Endodermal cell (in vitro differentiated cells): ENCODE data around the gene HOXA9. TPM values are rescaled to one million over a fixed set of nuclear protein-coding genes. Genes with fewer than 3 reads are reported as not detected.

Experiments used
- DNase-seq: peaks from one replicate; pipeline ENCODE4 v3.0.0-alpha.2; 2017
- H3K27ac ChIP-seq: 2 replicates; pipeline ENCODE4 v1.5.1; 2013; ENCODE audit warnings: mild to moderate bottlenecking, low read depth, low read length, moderate library complexity
- H3K27me3 ChIP-seq: 2 replicates; pipeline ENCODE4 v1.6.1; 2013; ENCODE audit warnings: mild to moderate bottlenecking, low read length, moderate library complexity; ENCODE audit not compliant: insufficient read depth, control insufficient read depth, poor library complexity, severe bottlenecking
- H3K36me3 ChIP-seq: 2 replicates; pipeline ENCODE4 v1.7.0; 2013; ENCODE audit warnings: mild to moderate bottlenecking, low read length, moderate library complexity; ENCODE audit not compliant: control insufficient read depth, insufficient read depth
- H3K4me1 ChIP-seq: one replicate; pipeline ENCODE4 v1.7.0; 2013; ENCODE audit warnings: low read length; ENCODE audit not compliant: control insufficient read depth, insufficient read depth
- H3K4me3 ChIP-seq: 2 replicates; pipeline ENCODE4 v1.5.1; 2013; ENCODE audit warnings: mild to moderate bottlenecking, low read length, moderate library complexity
- H3K9ac ChIP-seq: 2 replicates; pipeline ENCODE4 v1.6.1; 2013; ENCODE audit warnings: mild to moderate bottlenecking, low read length, moderate library complexity; ENCODE audit not compliant: poor library complexity, severe bottlenecking; ENCODE audit errors: extremely low read depth
- H3K9me3 ChIP-seq: 2 replicates; pipeline ENCODE4 v1.6.1; 2013; ENCODE audit warnings: mild to moderate bottlenecking, low read length, moderate library complexity; ENCODE audit not compliant: control insufficient read depth
- H3K27ac Mint-ChIP-seq: 2 replicates; pipeline ENCODE4 v1.8.0; 2020; ENCODE audit warnings: mixed read lengths
- H3K27me3 Mint-ChIP-seq: 2 replicates; pipeline ENCODE4 v1.8.0; 2021; ENCODE audit warnings: mild to moderate bottlenecking, mixed read lengths; ENCODE audit not compliant: insufficient read depth
- H3K36me3 Mint-ChIP-seq: 2 replicates; pipeline ENCODE4 v1.8.0; 2020; ENCODE audit warnings: low read depth, mixed read lengths
- H3K4me1 Mint-ChIP-seq: 2 replicates; pipeline ENCODE4 v1.8.0; 2020; ENCODE audit warnings: mixed read lengths
- H3K4me3 Mint-ChIP-seq: 2 replicates; pipeline ENCODE4 v1.8.0; 2020; ENCODE audit warnings: mild to moderate bottlenecking, moderate library complexity, mixed read lengths
- H3K9me3 Mint-ChIP-seq: 2 replicates; pipeline ENCODE4 v1.8.0; 2020; ENCODE audit warnings: mild to moderate bottlenecking, mixed read lengths
- WGBS, 2 experiments: methylation state at CpG; one replicate each; pipeline versions ENCODE4 v1.1.5 to v1.1.7; 2013; ENCODE audit warnings: missing lambda C conversion rate in 2 of 2, mixed read lengths in 1 of 2; ENCODE audit not compliant: insufficient coverage in 1 of 2, insufficient read length in 1 of 2; 5-methylcytosine and 5-hydroxymethylcytosine counted together
- total RNA-seq, 2 donors: library from RNA; stranded (reverse); fragmentation: NEBNext Ultra II Directional in 1 of 2; extraction: Animal tissue kit (Norgen Biotek cat#: 25700) in 1 of 2; gene quantifications; 2 replicates in 1 of 2; 3 replicates in 1 of 2; pipeline ENCODE4 v1.2.1, GENCODE V29; 2021
- TF ChIP-seq, protein P1 (sequence below): fragments of 200-600 bp; sonication (generic); conservative IDR thresholded peaks from 2 replicates; pipeline ENCODE4 v1.5.0; 2021; ENCODE audit warnings: antibody characterized with exemption, mild to moderate bottlenecking

The HOXA9 gene
- total RNA-seq, 2 donors from 2014 or later, result not detected

DNA sequence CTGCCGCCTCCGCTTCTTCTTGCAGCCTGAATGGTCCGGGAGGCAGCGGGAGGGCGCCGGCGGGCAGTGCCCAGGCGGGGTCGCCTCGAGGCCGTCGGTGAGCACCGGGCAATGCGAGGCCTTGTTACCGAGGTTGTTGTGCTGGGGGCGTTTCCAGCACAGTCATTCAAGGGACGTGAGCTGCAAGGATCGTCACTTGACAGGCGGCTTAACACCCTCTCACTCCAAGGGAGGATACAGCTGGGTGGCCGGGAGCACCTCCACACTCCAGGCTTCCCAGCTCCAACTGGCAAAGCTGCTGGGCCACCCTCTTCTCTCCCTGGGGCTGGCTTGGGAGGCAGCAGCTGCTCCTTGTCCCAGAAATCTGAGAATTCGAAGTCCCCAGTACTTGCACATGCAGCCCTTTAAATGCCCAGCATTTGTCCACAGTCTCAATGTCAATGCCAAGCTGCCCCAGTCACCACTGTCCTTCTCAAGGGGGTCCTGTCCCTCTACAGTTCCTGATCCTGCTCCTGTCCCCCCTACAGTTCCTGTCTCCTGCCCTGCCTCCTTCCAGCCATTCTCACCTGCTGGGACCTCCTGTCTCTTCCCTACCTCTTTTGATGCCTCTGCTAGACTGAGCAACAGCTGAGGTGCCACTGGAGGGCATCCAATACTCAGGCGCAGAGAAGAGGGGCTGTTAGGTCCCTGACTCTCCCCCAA is 24.1 kb upstream of the HOXA9 start:
- TF ChIP-seq, protein P1, sequence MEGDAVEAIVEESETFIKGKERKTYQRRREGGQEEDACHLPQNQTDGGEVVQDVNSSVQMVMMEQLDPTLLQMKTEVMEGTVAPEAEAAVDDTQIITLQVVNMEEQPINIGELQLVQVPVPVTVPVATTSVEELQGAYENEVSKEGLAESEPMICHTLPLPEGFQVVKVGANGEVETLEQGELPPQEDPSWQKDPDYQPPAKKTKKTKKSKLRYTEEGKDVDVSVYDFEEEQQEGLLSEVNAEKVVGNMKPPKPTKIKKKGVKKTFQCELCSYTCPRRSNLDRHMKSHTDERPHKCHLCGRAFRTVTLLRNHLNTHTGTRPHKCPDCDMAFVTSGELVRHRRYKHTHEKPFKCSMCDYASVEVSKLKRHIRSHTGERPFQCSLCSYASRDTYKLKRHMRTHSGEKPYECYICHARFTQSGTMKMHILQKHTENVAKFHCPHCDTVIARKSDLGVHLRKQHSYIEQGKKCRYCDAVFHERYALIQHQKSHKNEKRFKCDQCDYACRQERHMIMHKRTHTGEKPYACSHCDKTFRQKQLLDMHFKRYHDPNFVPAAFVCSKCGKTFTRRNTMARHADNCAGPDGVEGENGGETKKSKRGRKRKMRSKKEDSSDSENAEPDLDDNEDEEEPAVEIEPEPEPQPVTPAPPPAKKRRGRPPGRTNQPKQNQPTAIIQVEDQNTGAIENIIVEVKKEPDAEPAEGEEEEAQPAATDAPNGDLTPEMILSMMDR, result no peak
- WGBS, 2 experiments, result 9 to 12% methylated on average over 13 to 22 of the region's 22 CpGs
- H3K36me3 Mint-ChIP-seq, result no peaks in the 10 kb centered on the region
- H3K27ac Mint-ChIP-seq, result no peak overlapping the region
- Histone ChIP-seq H3K36me3 (no peaks in the 10 kb centered on the region), H3K4me1 (peaks cover 6% of the 10 kb centered on the region), H3K27me3 (peaks cover 100% of the 10 kb centered on the region), H3K9me3 (no peaks in the 10 kb centered on the region), H3K4me3 (peak overlapping the region; percentile 66), H3K27ac (no peak overlapping the region), H3K9ac (no peak overlapping the region)
- peaks cover 99% of the 10 kb centered on the region for H3K27me3 Mint-ChIP-seq
- H3K4me1 Mint-ChIP-seq, result peaks cover 17% of the 10 kb centered on the region
- no peaks in the 10 kb centered on the region for H3K9me3 Mint-ChIP-seq
- peak overlapping the region; percentile 53 for H3K4me3 Mint-ChIP-seq
- DNase-seq, result peak; percentile 80

DNA sequence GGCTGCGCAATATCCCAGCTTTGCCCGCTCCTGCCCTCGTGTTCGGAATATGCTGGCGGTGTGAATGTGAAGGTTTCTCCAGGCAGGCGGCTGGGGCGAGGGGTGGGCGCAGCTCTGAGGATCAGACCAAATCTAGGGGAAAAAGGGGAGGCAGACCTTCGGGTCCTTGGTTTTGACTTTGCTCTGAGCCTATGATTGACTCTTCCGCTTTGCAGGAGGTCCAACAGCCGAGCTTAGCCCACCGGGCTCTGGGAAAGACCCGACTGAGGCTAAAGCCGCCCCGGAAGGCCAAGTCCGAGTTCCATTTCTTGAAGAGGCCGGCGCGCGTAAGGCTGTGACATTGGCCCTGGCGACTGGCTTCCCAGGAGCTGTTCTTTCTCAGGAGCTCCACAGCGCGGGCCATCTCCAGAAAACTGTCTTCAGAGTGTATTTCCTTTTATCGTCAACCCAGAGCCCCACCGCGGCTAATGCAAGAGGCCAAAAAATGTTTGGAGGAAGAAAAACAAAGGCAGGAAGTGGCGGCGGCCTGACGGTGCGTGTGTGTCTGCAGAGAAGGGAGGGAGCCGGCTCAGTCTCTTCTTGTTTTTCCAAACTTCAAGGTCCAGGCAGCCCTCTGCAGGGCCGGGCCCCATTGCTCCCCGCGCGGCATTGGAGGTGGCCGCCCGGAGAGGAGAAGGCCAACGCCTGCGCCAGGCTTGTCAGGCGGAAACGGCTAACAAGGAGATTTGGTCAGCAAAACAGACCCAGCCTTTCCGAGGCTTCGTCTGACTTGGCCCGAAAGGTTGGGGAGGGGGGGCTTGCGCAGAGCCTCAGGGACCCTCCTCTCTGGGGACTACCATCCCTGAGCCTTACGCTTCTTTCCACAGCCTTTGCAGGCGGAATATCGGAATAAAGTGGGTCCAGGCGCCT is 23.3 kb upstream of the HOXA9 start:
- Mint-ChIP-seq H3K9me3 (no peaks in the 10 kb centered on the region), H3K4me1 (peaks cover 17% of the 10 kb centered on the region), H3K36me3 (no peaks in the 10 kb centered on the region), H3K27ac (no peak overlapping the region), H3K27me3 (peaks cover 99% of the 10 kb centered on the region), H3K4me3 (peak overlapping the region; percentile 53)
- H3K4me1 ChIP-seq, result peaks cover 6% of the 10 kb centered on the region
- no peak overlapping the region for H3K9ac ChIP-seq
- TF ChIP-seq, protein P1, result no peak
- H3K27me3 ChIP-seq, result peaks cover 100% of the 10 kb centered on the region
- no peaks in the 10 kb centered on the region for H3K9me3 ChIP-seq
- H3K27ac ChIP-seq, result no peak overlapping the region
- H3K4me3 ChIP-seq, result peak overlapping the region; percentile 66
- DNase-seq, result peak; percentile 82
- no peaks in the 10 kb centered on the region for H3K36me3 ChIP-seq
- WGBS, 2 experiments, result 4% methylated on average over 26 to 49 of the region's 49 CpGs

DNA sequence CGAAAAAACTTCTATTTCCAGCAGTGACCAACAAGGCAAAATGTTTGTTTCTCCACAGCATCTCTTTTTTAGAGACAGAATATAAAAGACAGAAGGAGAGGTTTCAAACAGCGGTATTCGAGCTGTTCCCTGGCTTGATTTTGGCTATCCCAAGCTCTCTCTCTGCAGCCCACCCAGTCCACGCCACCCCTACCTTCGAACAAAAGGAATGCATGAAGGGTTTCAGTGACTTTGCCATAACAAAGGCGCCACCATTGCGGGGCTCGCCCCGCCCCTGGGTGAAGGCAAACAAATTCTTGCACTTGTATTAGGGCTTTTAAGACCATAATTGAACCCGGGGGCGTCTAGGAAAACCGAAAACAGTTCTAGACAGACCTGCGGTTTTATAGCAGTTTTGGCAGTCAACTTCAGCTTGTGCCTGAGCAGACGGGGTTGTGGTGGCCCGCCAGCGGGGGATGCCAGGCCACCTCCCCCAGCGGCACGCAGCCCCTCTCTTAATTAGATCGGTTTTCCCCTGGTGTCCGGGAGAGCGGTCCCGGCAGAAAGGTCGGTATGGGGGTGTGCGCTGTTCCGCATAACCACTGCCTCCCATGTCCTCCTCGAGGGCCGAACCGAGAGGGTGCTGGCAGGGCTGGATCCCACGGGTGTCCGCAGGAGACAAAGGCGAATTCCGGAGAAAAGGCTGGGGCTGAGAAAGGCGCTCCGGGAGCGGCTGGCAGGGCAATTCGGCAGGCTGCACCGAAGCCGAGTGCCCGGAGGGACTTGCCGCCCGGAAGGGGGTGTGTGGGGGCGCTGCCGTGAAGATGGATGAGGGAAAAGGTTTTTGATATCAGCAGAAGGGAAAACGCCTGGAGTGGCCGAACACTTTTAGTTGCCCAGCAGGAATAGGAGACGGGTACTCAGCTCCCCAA is 22.4 kb upstream of the HOXA9 start:
- Mint-ChIP-seq H3K9me3 (no peaks in the 10 kb centered on the region), H3K27ac (no peak overlapping the region), H3K4me1 (peaks cover 17% of the 10 kb centered on the region), H3K27me3 (peaks cover 99% of the 10 kb centered on the region), H3K36me3 (no peaks in the 10 kb centered on the region), H3K4me3 (peak overlapping the region; percentile 53)
- H3K27me3 ChIP-seq, result peaks cover 100% of the 10 kb centered on the region
- H3K4me1 ChIP-seq, result peaks cover 9% of the 10 kb centered on the region
- H3K27ac ChIP-seq, result no peak overlapping the region
- no peaks in the 10 kb centered on the region for H3K36me3 ChIP-seq
- H3K9me3 ChIP-seq, result no peaks in the 10 kb centered on the region
- no peak overlapping the region for H3K4me3 ChIP-seq
- no peak overlapping the region for H3K9ac ChIP-seq
- TF ChIP-seq, protein P1, result no peak
- WGBS, 2 experiments, result 3 to 4% methylated on average over 27 to 46 of the region's 46 CpGs
- DNase-seq, result peak; percentile 65
